Measurements from ENCODE around the gene CNN2. TPM values are rescaled to one million over a fixed set of nuclear protein-coding genes. Genes with fewer than 3 reads are reported as not detected.
"Not testable (repeated sequence)": the region's sequence is repeated elsewhere in the genome, so short reads cannot be mapped to it uniquely, and the experiment has no call there.

CNN2 gene
- total RNA-seq, 1 donor from 2014 or later, result 189 TPM

GRCh38 chr19:1018393-1018792, 8.0 kb upstream of the CNN2 start:
- TF ChIP-seq, protein P1, sequence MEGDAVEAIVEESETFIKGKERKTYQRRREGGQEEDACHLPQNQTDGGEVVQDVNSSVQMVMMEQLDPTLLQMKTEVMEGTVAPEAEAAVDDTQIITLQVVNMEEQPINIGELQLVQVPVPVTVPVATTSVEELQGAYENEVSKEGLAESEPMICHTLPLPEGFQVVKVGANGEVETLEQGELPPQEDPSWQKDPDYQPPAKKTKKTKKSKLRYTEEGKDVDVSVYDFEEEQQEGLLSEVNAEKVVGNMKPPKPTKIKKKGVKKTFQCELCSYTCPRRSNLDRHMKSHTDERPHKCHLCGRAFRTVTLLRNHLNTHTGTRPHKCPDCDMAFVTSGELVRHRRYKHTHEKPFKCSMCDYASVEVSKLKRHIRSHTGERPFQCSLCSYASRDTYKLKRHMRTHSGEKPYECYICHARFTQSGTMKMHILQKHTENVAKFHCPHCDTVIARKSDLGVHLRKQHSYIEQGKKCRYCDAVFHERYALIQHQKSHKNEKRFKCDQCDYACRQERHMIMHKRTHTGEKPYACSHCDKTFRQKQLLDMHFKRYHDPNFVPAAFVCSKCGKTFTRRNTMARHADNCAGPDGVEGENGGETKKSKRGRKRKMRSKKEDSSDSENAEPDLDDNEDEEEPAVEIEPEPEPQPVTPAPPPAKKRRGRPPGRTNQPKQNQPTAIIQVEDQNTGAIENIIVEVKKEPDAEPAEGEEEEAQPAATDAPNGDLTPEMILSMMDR (IDR thresholded peaks at IDR 0.05; ENCODE audit: insufficient read depth, low read length, severe bottlenecking), result no peak
- FAIRE-seq (no peak), DNase-seq (ENCODE audit: low read depth) (no peak)
- no peaks in the 10 kb centered on the region for H3K27me3 ChIP-seq (ENCODE audit: control insufficient read depth, insufficient read depth, low read length)
- peaks cover 24% of the 10 kb centered on the region for H3K36me3 ChIP-seq (ENCODE audit: control insufficient read depth, insufficient read depth, low read length)
- no peak overlapping the region for H3K4me3 ChIP-seq (ENCODE audit: low read depth, low read length)

- TF ChIP-seq, protein P1 (IDR thresholded peaks at IDR 0.05; ENCODE audit: insufficient read depth, low read length, severe bottlenecking), result no peak
Observed at GRCh38 chr19:1018932-1019615, 7.3 kb upstream of the CNN2 start.

GRCh38 chr19:1019616-1019961, 6.8 kb upstream of the CNN2 start:
- TF ChIP-seq, protein P1 (IDR thresholded peaks at IDR 0.05; ENCODE audit: insufficient read depth, low read length, severe bottlenecking), result no peak
- DNase-seq (ENCODE audit: low read depth) (no peak), FAIRE-seq (no peak)
- peaks cover 14% of the 10 kb centered on the region for H3K36me3 ChIP-seq (ENCODE audit: control insufficient read depth, insufficient read depth, low read length)
- peak overlapping the region; percentile 74 for H3K4me3 ChIP-seq (ENCODE audit: low read depth, low read length)
- no peaks in the 10 kb centered on the region for H3K27me3 ChIP-seq (ENCODE audit: control insufficient read depth, insufficient read depth, low read length)

More at GRCh38 chr19:1018932-1019615, 7.3 kb upstream of the CNN2 start:
- peak overlapping the region; percentile 74 for H3K4me3 ChIP-seq (ENCODE audit: low read depth, low read length)
- H3K27me3 ChIP-seq (ENCODE audit: control insufficient read depth, insufficient read depth, low read length), result no peaks in the 10 kb centered on the region
- DNase-seq (ENCODE audit: low read depth), result no peak
- FAIRE-seq, result no peak
- peaks cover 18% of the 10 kb centered on the region for H3K36me3 ChIP-seq (ENCODE audit: control insufficient read depth, insufficient read depth, low read length)

GRCh38 chr19:1019980-1020867, 6.2 kb upstream of the CNN2 start:
- H3K36me3 ChIP-seq (ENCODE audit: control insufficient read depth, insufficient read depth, low read length), result peaks cover 11% of the 10 kb centered on the region
- no peaks in the 10 kb centered on the region for H3K27me3 ChIP-seq (ENCODE audit: control insufficient read depth, insufficient read depth, low read length)
- no peak for DNase-seq (ENCODE audit: low read depth)
- H3K4me3 ChIP-seq (ENCODE audit: low read depth, low read length), result peak overlapping the region; percentile 74
- TF ChIP-seq, protein P1 (IDR thresholded peaks at IDR 0.05; ENCODE audit: insufficient read depth, low read length, severe bottlenecking), result no peak
- no peak for FAIRE-seq

DNA sequence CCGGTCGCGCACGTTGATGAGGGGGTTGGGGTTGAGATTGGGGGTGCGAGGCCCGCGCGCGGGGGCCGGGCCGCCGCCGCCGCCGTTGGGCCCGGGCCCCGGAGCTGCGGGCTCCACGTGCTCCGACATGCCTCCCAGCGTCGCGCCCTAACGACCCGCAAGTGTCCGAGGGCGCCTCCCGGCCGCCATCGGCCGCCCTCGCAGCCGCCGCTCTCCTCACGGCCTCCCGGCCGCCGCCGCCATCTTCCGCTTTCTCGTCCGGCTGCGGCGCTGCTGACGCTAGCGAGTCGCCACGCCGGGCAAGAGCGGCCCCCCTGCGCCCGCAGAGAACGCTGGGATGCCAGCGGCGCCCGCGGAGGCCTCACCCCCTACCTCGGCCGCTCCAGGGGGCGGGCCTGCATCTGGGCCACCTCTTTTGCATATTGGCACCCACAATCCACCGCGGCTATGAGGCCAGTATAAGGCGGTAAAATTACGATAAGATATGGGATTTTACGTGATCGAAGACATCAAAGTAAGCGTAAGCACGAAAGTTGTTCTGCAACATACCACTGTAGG, 5.5 kb upstream of the CNN2 start, which contains the start of gene TMEM259:
Gene TMEM259, minus strand, starts transcription at position 256 of the 558 bp plus-strand sequence. Its CDS starts 127 bp downstream, at position 129.
- no peaks in the 10 kb centered on the region for H3K27me3 ChIP-seq (ENCODE audit: control insufficient read depth, insufficient read depth, low read length)
- DNase-seq (ENCODE audit: low read depth) (peak; percentile 84), FAIRE-seq (no peak)
- TF ChIP-seq, protein P1 (IDR thresholded peaks at IDR 0.05; ENCODE audit: insufficient read depth, low read length, severe bottlenecking), result no peak
- H3K36me3 ChIP-seq (ENCODE audit: control insufficient read depth, insufficient read depth, low read length), result peaks cover 5% of the 10 kb centered on the region
- H3K4me3 ChIP-seq (ENCODE audit: low read depth, low read length), result peak within 1 kb of the TSS; percentile 74

DNA sequence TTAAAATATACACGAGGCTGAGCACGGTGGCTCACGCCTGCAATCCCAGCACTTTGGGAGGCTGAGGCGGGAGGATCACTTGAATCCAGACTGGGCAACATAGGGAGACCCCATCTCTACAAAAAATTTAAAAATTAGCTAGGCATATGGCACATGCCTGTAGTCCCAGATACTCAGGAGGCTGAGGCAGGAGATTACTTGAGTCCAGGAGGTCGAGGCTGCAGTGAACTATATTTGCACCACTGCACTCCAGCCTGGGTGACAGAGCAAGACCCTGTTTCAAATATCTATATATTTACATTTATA, 2.6 kb upstream of the CNN2 start:
- not testable (repeated sequence) for H3K4me3 ChIP-seq (ENCODE audit: low read depth, low read length); H3K36me3 ChIP-seq (ENCODE audit: control insufficient read depth, insufficient read depth, low read length); FAIRE-seq; H3K27me3 ChIP-seq (ENCODE audit: control insufficient read depth, insufficient read depth, low read length); DNase-seq (ENCODE audit: low read depth)

- not testable (repeated sequence) for H3K36me3 ChIP-seq (ENCODE audit: control insufficient read depth, insufficient read depth, low read length); H3K4me3 ChIP-seq (ENCODE audit: low read depth, low read length); FAIRE-seq; H3K27me3 ChIP-seq (ENCODE audit: control insufficient read depth, insufficient read depth, low read length); DNase-seq (ENCODE audit: low read depth)
Observed at GRCh38 chr19:1025080-1025479, 1.3 kb upstream of the CNN2 start.

Measured in bronchial epithelial cell (primary cell).